Measurements from ENCODE around the gene MTCH2. TPM values are rescaled to one million over a fixed set of nuclear protein-coding genes. Genes with fewer than 3 reads are reported as not detected.

The MTCH2 gene
- 118 to 149 TPM (median 137 TPM) in 5 replicates for total RNA-seq (2022; extraction: Qiagen RNA extraction; ENCODE audit: low read depth)

DNA sequence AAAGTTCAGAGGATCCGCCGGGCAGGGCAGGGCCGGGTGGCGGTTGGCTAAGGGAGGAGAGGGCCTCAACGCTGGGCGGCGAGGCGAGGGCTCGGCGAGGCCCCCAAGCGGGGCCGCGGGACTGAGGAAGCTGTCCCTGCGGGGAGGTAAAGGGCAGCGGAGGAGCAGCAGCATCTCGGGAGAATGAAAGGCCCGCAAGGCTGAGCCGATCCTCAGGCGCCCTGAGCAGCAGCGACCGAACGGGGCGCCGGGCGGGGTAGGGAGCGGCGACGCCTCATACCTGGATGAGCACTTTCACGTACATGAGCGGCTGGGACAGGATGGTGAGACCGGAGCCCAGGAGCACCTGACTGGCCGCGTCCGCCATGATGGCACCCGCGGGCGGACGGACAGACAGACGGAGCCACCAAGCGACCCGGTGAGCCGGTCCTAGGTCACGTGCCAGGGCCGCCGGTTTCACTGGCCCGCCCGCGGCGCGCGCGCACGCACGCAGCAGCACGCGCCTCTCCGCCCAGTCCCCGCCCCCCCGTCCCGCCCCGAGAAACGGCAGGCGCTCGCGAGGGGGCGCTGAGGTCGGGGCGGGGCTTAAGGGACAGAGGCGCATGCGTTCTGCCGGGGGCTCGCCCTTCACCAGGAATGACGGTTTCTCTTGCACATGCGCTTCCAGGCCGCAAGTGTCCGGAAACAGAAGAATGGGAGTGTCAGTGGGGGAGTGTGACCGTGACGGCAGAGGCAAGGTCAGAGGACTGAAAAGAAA lies at the start of gene MTCH2:
TSS of gene MTCH2 (minus strand) at position 461 of the 757 bp plus-strand sequence. CDS start at position 367, 94 bp downstream.

DNA sequence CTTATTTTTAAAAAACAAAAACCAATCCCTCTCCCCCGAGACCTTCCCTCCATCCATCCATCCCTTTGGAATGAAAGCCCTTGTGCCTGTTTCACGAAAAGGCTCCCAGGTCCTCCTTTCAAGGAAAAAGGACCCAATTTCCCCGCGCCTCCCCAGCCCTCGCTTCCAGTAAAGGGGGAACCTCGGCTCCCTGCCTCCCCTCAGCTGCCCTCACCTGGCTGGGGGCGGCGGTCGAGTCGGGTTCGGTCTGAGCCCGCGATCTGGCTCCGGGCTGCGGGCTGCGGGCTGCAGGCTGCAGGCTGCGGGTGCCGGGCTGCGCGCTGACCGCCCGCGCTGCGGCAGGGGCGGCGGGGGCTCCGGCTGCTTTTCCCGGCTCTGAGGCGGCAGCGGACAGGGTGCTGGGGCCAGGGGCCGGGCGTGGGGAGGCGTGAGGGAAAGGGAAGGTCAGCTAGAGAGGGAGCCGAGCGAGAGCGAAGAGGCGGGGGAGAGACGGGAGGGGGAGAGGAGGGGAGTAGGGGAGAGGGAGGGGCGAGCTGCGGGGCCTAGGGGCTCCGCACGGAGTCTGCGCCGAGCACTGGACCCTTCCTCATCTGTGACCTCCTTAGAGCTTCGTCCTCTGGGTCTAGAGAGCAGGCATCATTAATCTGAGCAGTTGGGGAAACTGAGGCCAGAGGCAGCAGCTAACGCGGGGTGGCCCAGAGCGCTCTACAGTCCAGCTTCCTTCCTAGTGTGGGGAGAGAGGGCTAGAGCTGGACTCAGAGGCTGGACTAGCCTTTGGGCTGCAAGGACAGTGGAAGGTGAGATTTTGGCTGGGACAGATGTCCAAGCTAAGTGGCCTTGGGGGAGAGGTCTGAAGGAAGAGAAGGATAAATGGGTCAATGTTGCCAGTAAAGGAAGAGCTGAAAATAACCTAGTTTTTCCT lies 48.2 kb downstream of the MTCH2 start, which contains the start of gene C1QTNF4:
TSS of gene C1QTNF4 (minus strand) at position 478 of the 922 bp plus-strand sequence. CDS start 3,601 bp downstream, outside the sequence.

DNA sequence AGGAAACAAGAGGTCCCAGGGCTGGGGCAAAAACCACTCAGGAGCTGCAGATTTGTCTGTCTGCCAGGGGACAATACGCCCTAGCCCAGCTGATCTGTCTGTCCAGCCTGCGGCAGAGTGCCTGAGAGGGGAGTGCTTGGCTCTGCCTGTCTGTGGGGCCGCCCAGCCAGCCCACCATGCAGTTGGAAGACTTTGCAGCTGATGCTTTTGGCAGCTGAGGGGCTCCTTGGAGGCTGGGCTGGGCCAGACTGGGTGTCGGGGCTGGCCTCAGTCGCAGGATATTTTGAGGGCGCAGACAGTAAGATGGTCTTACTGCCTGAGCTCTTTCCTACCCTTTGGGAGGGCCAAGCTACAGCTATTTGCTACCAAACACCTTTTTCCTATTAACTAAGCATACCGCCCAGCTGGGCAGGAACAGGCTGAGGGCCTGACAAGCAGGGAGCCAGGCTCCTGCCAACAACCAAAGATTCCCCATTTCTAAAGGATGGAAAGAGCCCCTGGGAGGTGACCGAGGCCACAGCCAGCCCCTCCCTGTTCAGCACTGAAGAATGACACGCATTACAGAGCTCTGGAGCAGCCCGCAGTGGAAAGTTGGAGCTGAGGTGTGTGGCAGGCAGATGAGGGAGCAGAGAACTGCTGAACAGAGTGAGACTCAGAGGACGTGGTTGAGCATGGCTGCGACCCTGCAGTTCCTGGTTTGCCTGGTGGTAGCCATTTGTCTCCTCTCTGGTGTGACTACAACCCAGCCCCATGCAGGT lies 56.1 kb downstream of the MTCH2 start, which contains the start of gene FAM180B:
TSS of gene FAM180B (plus strand) at position 581 of the 758 bp plus-strand sequence. CDS start at position 672, 91 bp downstream.

DNA sequence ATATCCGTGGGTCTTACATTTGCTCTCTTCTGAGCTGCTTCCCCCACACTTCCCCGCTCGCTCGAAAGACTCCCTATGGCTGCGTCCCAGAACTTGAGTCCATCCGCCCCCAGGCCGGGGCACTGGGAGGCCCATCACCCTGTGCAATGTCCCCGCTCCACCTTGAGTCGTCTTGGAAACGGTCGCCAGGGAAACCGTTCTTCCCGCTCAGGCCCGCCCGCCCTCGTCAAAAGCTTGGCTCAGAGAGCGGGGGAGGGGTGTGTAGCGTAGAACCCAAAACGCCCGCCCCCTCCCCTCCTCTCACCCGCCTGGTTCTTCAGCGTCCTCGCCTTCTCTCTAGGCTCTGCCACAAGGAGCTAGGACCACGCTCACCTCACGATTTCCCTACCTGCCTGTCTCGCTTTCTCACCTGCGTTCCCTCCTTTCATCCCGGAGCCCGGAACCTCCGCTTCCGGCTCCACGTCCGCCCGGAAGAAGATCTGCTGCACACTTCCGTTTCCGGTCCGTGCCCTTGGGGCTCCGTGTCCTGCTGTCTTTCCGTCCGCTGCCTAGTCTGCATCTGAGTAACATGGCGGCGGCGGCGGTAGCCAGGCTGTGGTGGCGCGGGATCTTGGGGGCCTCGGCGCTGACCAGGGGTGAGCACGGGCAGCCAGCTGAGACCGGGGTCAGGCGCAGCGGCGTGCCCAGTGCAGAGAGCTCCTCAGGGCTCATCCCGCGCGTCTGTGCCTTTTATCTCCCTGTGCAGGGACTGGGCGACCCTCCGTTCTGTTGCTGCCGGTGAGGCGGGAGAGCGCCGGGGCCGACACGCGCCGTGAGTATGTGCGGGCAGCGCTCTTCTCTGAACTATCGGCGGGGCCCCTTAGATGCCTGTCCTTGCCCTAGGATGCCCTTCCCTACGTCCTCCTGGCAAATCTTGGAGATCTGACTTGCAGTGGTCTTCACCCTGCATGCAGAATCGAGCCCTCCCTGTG lies 63.5 kb downstream of the MTCH2 start, which contains the start of the genes KBTBD4 and NDUFS3:
TSS of gene KBTBD4 (minus strand) at position 447 of the 971 bp plus-strand sequence. CDS start at position 428, 19 bp downstream.
TSS of gene NDUFS3 (plus strand) at position 551 of the 971 bp plus-strand sequence. CDS start at position 569, 18 bp downstream.

Other genes starting within 250 kb of the MTCH2 start
- gene SLC39A13, start 234.0 kb downstream of the MTCH2 start, total RNA-seq (2022; extraction: Qiagen RNA extraction; ENCODE audit: low read depth) = 25.8 to 59.6 TPM (median 49.6 TPM) in 5 replicates
- gene PSMC3, start 216.1 kb downstream of the MTCH2 start, total RNA-seq (2022; extraction: Qiagen RNA extraction; ENCODE audit: low read depth) = 186 to 247 TPM (median 201 TPM) in 5 replicates
- 0.46 TPM in 1 of 5 replicates, not detected in the others for gene RAPSN, start 193.4 kb downstream of the MTCH2 start, total RNA-seq (2022; extraction: Qiagen RNA extraction; ENCODE audit: low read depth)
- gene CELF1, start 89.4 kb downstream of the MTCH2 start, total RNA-seq (2022; extraction: Qiagen RNA extraction; ENCODE audit: low read depth) = 38.6 to 58.5 TPM (median 45.5 TPM) in 5 replicates
- 56.7 to 76.1 TPM (median 72.6 TPM) in 5 replicates for gene PTPMT1, start 77.0 kb downstream of the MTCH2 start, total RNA-seq (2022; extraction: Qiagen RNA extraction; ENCODE audit: low read depth)
- gene KBTBD4, start 63.6 kb downstream of the MTCH2 start, total RNA-seq (2022; extraction: Qiagen RNA extraction; ENCODE audit: low read depth) = 17.8 to 21.2 TPM (median 19.9 TPM) in 5 replicates
- 106 to 151 TPM (median 125 TPM) in 5 replicates for gene NDUFS3, start 63.5 kb downstream of the MTCH2 start, total RNA-seq (2022; extraction: Qiagen RNA extraction; ENCODE audit: low read depth)
- 0.33 TPM in 1 of 5 replicates, not detected in the others for gene FAM180B, start 55.9 kb downstream of the MTCH2 start, total RNA-seq (2022; extraction: Qiagen RNA extraction; ENCODE audit: low read depth)
- gene C1QTNF4, start 48.1 kb downstream of the MTCH2 start, total RNA-seq (2022; extraction: Qiagen RNA extraction; ENCODE audit: low read depth) = 0.23 TPM in 1 of 5 replicates, not detected in the others
- gene AGBL2, start 72.8 kb upstream of the MTCH2 start, total RNA-seq (2022; extraction: Qiagen RNA extraction; ENCODE audit: low read depth) = 0.81 to 2.4 TPM (median 1.7 TPM) in 5 replicates
- gene FNBP4, start 124.8 kb upstream of the MTCH2 start, total RNA-seq (2022; extraction: Qiagen RNA extraction; ENCODE audit: low read depth) = 44.9 to 81.0 TPM (median 52.1 TPM) in 5 replicates
- 23.6 to 33.2 TPM (median 30.6 TPM) in 5 replicates for gene NUP160, start 205.8 kb upstream of the MTCH2 start, total RNA-seq (2022; extraction: Qiagen RNA extraction; ENCODE audit: low read depth)